ENCODE results near the gene CHST8. TPM values are rescaled to one million over a fixed set of nuclear protein-coding genes. Genes with fewer than 3 reads are reported as not detected.

CHST8 gene
- total and polyA plus RNA-seq, 8 donors, result 0.23 to 25.5 TPM; not detected in 6

DNA sequence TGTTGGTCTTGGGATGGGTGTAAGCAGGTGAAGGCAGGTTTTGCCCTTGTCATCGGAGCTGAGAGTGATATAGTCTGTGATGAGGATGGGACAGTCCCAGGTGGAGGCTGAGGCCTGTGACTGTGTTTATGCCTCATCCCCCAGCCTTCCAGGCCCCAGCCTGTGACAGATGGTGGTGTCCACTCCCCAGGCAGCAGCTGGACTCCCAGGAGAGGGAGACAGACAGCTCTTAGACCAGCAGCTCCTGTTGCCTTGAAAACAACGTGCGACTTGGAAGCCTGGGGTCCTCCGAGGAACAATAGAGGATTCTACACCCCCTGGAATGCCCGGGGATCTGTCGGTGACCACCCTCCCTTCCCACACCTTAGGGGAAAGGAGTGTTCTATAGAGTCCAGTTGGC, 63.8 kb downstream of the CHST8 start:
- TF ChIP-seq POLR2A (IDR thresholded peaks at IDR 0.05) (no peak), POLR2AphosphoS5 (IDR thresholded peaks at IDR 0.05) (no peak), EP300 (IDR thresholded peaks at IDR 0.05) (no peak)
- TF ChIP-seq, protein P1, sequence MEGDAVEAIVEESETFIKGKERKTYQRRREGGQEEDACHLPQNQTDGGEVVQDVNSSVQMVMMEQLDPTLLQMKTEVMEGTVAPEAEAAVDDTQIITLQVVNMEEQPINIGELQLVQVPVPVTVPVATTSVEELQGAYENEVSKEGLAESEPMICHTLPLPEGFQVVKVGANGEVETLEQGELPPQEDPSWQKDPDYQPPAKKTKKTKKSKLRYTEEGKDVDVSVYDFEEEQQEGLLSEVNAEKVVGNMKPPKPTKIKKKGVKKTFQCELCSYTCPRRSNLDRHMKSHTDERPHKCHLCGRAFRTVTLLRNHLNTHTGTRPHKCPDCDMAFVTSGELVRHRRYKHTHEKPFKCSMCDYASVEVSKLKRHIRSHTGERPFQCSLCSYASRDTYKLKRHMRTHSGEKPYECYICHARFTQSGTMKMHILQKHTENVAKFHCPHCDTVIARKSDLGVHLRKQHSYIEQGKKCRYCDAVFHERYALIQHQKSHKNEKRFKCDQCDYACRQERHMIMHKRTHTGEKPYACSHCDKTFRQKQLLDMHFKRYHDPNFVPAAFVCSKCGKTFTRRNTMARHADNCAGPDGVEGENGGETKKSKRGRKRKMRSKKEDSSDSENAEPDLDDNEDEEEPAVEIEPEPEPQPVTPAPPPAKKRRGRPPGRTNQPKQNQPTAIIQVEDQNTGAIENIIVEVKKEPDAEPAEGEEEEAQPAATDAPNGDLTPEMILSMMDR (IDR thresholded peaks at IDR 0.05), result no peak
- 80 to 95% (median 85%) methylated on average over 3 to 6 of the region's 6 CpGs for WGBS, 5 donors
- no peak for DNase-seq
- Histone ChIP-seq H3K9me3 (no peaks in the 10 kb centered on the region), H3K27me3 (peaks cover 7 to 89% (median 37%) of the 10 kb centered on the region in 3 donors), H3K36me3 (no peaks in the 10 kb centered on the region), H3K4me1 (no peaks in the 10 kb centered on the region), H3K4me3 (no peak overlapping the region), H3K27ac (no peak overlapping the region)
- intact Hi-C loops (cut with DNase I; ENCODE audit: low total_unique reads), result no loop called here

DNA sequence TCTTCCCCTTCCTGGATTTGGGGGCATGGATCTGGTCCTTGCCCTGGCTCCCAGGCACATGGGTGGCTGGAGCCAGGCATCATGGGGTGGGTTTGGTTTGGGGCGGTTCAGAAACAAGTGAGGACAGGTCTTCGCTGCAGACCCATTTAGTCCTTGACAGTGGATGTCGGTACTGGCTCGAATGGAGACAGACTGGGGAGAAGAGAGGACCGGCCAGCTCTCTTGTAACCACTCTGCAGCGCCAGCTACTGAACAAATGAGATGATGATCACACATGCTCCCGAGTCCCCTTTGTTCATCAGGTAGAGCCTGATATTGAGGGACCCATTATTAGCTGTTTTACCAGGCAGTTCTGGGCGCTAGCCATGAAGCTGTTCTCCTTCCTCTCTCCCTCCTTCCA, 64.5 kb downstream of the CHST8 start:
- Histone ChIP-seq H3K4me3 (no peak overlapping the region), H3K4me1 (no peaks in the 10 kb centered on the region), H3K27me3 (peaks cover 7 to 88% (median 37%) of the 10 kb centered on the region in 3 donors), H3K36me3 (no peaks in the 10 kb centered on the region), H3K9me3 (no peaks in the 10 kb centered on the region), H3K27ac (no peak overlapping the region)
- intact Hi-C loops (cut with DNase I; ENCODE audit: low total_unique reads), result no loop called here
- WGBS, 5 donors, result 77 to 91% (median 84%) methylated on average over 6 to 8 of the region's 8 CpGs
- TF ChIP-seq POLR2AphosphoS5 (IDR thresholded peaks at IDR 0.05) (no peak), POLR2A (IDR thresholded peaks at IDR 0.05) (no peak), EP300 (IDR thresholded peaks at IDR 0.05) (no peak)
- TF ChIP-seq, protein P1 (IDR thresholded peaks at IDR 0.05), result no peak
- no peak for DNase-seq

DNA sequence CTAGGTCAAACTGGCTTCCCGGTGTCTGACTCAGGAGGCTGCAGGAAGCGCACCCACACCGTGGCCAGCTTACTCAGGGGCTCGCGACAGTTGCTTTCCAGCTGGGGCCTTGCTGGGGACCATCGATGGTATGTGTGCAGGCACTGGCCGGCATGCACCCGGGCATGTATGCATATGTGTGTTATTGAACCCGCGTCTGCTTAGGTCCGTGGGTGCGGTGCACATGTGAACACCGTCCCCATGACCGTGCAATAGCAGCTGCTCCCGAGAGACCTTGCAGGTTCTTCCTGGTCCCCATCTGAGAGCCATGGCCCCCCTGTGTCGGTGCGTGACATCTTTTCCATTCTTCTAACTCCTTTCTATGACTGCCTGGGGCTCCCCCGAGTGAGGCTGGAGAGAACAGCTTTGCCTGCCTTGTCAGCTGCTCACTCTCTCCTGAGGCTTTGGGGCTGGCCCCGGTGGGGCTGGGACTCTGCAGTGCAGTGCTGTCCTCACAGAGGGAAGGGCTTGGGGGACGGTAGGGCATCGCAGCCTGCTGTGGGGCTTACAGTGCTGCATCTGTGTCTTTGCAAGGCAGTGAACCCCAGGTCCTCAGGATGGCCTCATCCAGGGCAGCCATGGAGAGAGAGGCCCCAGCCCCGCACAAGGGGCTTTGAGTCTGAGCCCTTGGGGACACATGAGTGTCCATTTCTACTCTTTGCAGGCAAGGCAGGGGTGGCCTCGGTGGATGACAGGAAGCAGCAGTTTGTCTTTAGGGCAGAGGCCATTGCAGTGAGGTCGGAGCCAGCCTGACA, 65.1 kb downstream of the CHST8 start:
- Histone ChIP-seq H3K4me3 (no peak overlapping the region), H3K9me3 (no peaks in the 10 kb centered on the region), H3K36me3 (no peaks in the 10 kb centered on the region), H3K4me1 (no peaks in the 10 kb centered on the region), H3K27me3 (peaks cover 7 to 84% (median 37%) of the 10 kb centered on the region in 3 donors), H3K27ac (no peak overlapping the region)
- intact Hi-C loops (cut with DNase I; ENCODE audit: low total_unique reads), result no loop called here
- no peak for DNase-seq
- TF ChIP-seq, protein P1 (IDR thresholded peaks at IDR 0.05), result no peak
- TF ChIP-seq POLR2A (IDR thresholded peaks at IDR 0.05) (no peak), POLR2AphosphoS5 (IDR thresholded peaks at IDR 0.05) (no peak), EP300 (IDR thresholded peaks at IDR 0.05) (no peak)
- 82 to 88% (median 83%) methylated on average over 21 to 24 of the region's 24 CpGs for WGBS, 5 donors

DNA sequence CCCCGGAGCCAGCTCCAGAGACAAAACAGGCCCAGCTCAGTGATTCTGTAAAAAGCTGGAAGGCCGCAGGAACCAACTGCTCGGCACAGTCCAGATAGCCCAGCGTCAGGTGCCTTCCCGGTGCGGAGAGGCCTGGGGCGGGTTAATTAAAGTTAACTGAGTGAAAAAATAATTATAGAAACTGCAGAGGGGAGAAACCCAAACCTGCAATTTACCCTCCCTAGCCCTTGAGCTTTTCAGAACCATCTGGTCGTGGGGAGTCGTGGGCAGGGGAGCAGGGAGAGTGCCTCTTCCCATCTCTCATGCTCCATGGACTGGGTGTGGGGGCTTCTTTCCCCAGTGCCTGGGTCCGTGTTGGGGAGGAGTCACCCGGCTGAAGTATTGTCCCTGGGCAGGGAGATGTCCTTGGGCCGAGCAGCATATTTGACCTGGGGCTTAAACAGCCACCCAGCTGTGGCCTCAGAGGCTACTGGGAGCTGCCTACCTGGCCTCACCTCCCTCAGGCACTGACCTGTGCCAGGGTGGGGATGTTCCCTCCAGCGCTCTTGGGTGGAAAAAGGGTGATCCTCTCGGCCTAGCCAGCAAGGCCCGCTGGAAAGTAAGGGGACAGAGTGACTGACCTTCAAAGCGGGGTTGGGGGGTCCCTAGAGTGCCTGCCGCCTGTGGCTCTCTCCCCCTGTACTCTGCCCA, 65.9 kb downstream of the CHST8 start:
- no peak for DNase-seq
- WGBS, 5 donors, result 72 to 79% (median 78%) methylated on average over 14 to 17 of the region's 17 CpGs
- no peaks in the 10 kb centered on the region for H3K9me3 ChIP-seq
- intact Hi-C loops (cut with DNase I; ENCODE audit: low total_unique reads), result no loop called here
- no peaks in the 10 kb centered on the region for H3K4me1 ChIP-seq
- TF ChIP-seq POLR2AphosphoS5 (IDR thresholded peaks at IDR 0.05) (no peak), EP300 (IDR thresholded peaks at IDR 0.05) (no peak), POLR2A (IDR thresholded peaks at IDR 0.05) (no peak)
- TF ChIP-seq, protein P1 (IDR thresholded peaks at IDR 0.05), result no peak
- H3K36me3 ChIP-seq, result no peaks in the 10 kb centered on the region
- peaks cover 7 to 80% (median 37%) of the 10 kb centered on the region in 3 donors for H3K27me3 ChIP-seq
- no peak overlapping the region for H3K27ac ChIP-seq
- no peak overlapping the region for H3K4me3 ChIP-seq
